Measurements from ENCODE around the gene SLC8A1.

The SLC8A1 gene

GRCh38 chr2:40348038-40348437, 103.9 kb downstream of the SLC8A1 start:
- H3K9me3 ChIP-seq = no peaks in the 10 kb centered on the region
- TF ChIP-seq CTCF (IDR thresholded peaks at IDR 0.05) = no peak
- H3K4me3 ChIP-seq = no peak overlapping the region
- no peak for DNase-seq
- no peak overlapping the region for H3K27ac ChIP-seq
- peaks cover 0 to 73% (median 26%) of the 10 kb centered on the region in 4 donors for H3K4me1 ChIP-seq
- H3K27me3 ChIP-seq = no peaks in the 10 kb centered on the region
- no peaks in the 10 kb centered on the region for H3K36me3 ChIP-seq
- intact Hi-C loops (cut with DNase I; ENCODE audit: low total_unique reads) = no loop called here

- H3K27ac ChIP-seq = peak overlapping the region; percentile 70 to 77
- peaks cover 0 to 60% (median 21%) of the 10 kb centered on the region in 4 donors for H3K4me1 ChIP-seq
- no peaks in the 10 kb centered on the region for H3K27me3 ChIP-seq
- peak in 1 of 2 donors; percentile 46 for DNase-seq
- no peaks in the 10 kb centered on the region for H3K36me3 ChIP-seq
- H3K9me3 ChIP-seq = no peaks in the 10 kb centered on the region
- intact Hi-C loops (cut with DNase I; ENCODE audit: low total_unique reads) = no loop called here
- TF ChIP-seq CTCF (IDR thresholded peaks at IDR 0.05) = no peak
- H3K4me3 ChIP-seq = peak overlapping the region in 1 of 2 donors; percentile 4
Measured at GRCh38 chr2:40346535-40347354, 105.1 kb downstream of the SLC8A1 start.

GRCh38 chr2:40344364-40344763, 107.5 kb downstream of the SLC8A1 start:
- Histone ChIP-seq H3K4me3 (no peak overlapping the region), H3K4me1 (peaks cover 0 to 57% (median 21%) of the 10 kb centered on the region in 4 donors), H3K36me3 (no peaks in the 10 kb centered on the region), H3K27me3 (no peaks in the 10 kb centered on the region), H3K27ac (peak overlapping the region; percentile 23 to 77), H3K9me3 (no peaks in the 10 kb centered on the region)
- no peak for TF ChIP-seq CTCF (IDR thresholded peaks at IDR 0.05)
- no peak for DNase-seq
- intact Hi-C loops (cut with DNase I; ENCODE audit: low total_unique reads) = no loop called here

GRCh38 chr2:40343902-40344301, 108.0 kb downstream of the SLC8A1 start:
- no peaks in the 10 kb centered on the region for H3K9me3 ChIP-seq
- no peaks in the 10 kb centered on the region for H3K27me3 ChIP-seq
- intact Hi-C loops (cut with DNase I; ENCODE audit: low total_unique reads) = no loop called here

GRCh38 chr2:40341198-40341597, 110.7 kb downstream of the SLC8A1 start:
- Histone ChIP-seq H3K4me1 (peaks cover 0 to 30% (median 13%) of the 10 kb centered on the region in 4 donors), H3K27ac (no peak overlapping the region)
- intact Hi-C loops (cut with DNase I; ENCODE audit: low total_unique reads) = no loop called here

More at GRCh38 chr2:40343902-40344301, 108.0 kb downstream of the SLC8A1 start:
- TF ChIP-seq CTCF (IDR thresholded peaks at IDR 0.05) = no peak
- Histone ChIP-seq H3K36me3 (no peaks in the 10 kb centered on the region), H3K4me1 (peaks cover 0 to 53% (median 21%) of the 10 kb centered on the region in 4 donors), H3K27ac (peak overlapping the region; percentile 23 to 77), H3K4me3 (no peak overlapping the region)
- no peak for DNase-seq

More at GRCh38 chr2:40341198-40341597, 110.7 kb downstream of the SLC8A1 start:
- no peaks in the 10 kb centered on the region for H3K36me3 ChIP-seq
- no peaks in the 10 kb centered on the region for H3K27me3 ChIP-seq
- H3K4me3 ChIP-seq = no peak overlapping the region
- no peak for TF ChIP-seq CTCF (IDR thresholded peaks at IDR 0.05)
- H3K9me3 ChIP-seq = no peaks in the 10 kb centered on the region
- DNase-seq = no peak
